ENCODE measurements around the gene GIPC2.

GIPC2 gene

GRCh38 chr1:78170859-78171258 lies 125.1 kb downstream of the GIPC2 start:
- no peaks in the 10 kb centered on the region for H3K36me3 ChIP-seq
- no peak for TF ChIP-seq CTCF (IDR thresholded peaks at IDR 0.05; ENCODE audit: low read depth, low read length)
- no peaks in the 10 kb centered on the region for H3K4me1 ChIP-seq
- H3K27me3 ChIP-seq = no peaks in the 10 kb centered on the region
- H3K9me3 ChIP-seq = no peaks in the 10 kb centered on the region
- DNase-seq = no peak
- no peak overlapping the region for H3K4me3 ChIP-seq (ENCODE audit: low read depth, low read length)

DNA sequence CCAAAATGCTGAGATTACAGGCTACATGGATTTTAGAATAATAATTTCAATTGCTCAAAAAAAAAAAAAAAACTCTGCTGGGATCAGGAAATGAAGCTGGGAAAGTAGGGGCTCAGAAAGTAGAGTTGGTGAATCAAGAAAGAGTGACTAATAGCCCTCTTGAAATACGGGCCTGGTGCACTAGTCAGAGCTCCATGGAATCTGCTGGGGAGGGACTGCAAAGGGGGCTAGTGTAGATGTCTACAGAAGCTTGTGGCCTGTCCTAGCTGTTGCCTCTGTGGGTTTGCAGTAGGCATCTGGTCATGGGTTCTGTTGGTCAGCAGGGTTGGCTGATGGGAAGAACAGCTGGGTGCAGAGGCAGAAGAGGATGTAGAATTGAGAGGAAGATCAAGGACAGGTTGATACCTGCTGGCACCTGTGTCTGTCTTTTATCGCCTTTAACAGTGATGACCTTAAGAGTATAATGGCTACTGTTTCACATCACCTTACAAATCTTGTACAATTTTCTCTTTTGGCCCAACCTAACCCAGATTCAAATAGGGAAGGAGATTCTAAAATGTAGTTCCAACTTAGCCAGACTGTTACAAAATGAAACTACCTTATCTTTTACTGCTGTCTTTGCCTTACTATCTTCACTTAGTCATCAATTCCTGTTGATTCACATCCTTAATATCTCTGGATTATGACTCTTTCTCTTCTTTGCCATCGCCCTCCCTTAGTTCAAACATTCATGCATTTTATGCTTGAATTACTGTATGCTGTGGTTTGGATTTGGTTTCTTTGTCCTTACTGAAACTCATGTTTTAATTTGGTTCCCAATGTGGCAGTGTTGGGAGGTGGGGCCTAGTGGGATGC lies 126.2 kb downstream of the GIPC2 start:
- no peaks in the 10 kb centered on the region for H3K9me3 ChIP-seq
- TF ChIP-seq CTCF (IDR thresholded peaks at IDR 0.05; ENCODE audit: low read depth, low read length) = no peak
- no peaks in the 10 kb centered on the region for H3K27me3 ChIP-seq
- no peaks in the 10 kb centered on the region for H3K36me3 ChIP-seq
- no peaks in the 10 kb centered on the region for H3K4me1 ChIP-seq
- no peak for DNase-seq
- H3K4me3 ChIP-seq (ENCODE audit: low read depth, low read length) = no peak overlapping the region

DNA sequence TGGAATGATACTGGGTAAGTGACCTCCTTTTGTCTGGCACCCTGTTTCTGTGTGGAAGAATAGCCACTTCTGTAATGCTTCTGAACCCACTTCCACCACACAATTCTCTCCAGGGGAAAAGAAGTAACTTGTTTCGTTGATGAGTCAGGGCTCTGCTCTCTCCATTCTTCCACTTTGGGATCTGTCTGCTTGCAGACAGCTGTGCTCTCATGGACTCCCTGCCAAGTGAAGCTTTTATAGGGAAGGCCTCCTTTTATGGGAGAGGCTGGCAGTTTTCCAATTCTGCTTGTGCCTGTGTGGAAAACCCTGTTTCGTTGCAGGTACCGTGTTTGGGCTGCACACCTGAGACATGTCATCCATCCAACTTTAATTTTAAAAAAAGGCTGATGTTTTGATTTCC lies 130.7 kb downstream of the GIPC2 start:
- no peak for TF ChIP-seq CTCF (IDR thresholded peaks at IDR 0.05; ENCODE audit: low read depth, low read length)
- H3K4me1 ChIP-seq = no peaks in the 10 kb centered on the region
- no peak for DNase-seq
- no peaks in the 10 kb centered on the region for H3K36me3 ChIP-seq
- H3K27me3 ChIP-seq = no peaks in the 10 kb centered on the region
- H3K4me3 ChIP-seq (ENCODE audit: low read depth, low read length) = no peak overlapping the region
- no peaks in the 10 kb centered on the region for H3K9me3 ChIP-seq

- Histone ChIP-seq H3K36me3 (no peaks in the 10 kb centered on the region), H3K9me3 (no peaks in the 10 kb centered on the region), H3K4me3 (ENCODE audit: low read depth, low read length) (no peak overlapping the region), H3K4me1 (no peaks in the 10 kb centered on the region), H3K27me3 (no peaks in the 10 kb centered on the region)
- no peak for DNase-seq
- no peak for TF ChIP-seq CTCF (IDR thresholded peaks at IDR 0.05; ENCODE audit: low read depth, low read length)
These were observed 132.0 kb downstream of the GIPC2 start for GRCh38 chr1:78177708-78178270.

DNA sequence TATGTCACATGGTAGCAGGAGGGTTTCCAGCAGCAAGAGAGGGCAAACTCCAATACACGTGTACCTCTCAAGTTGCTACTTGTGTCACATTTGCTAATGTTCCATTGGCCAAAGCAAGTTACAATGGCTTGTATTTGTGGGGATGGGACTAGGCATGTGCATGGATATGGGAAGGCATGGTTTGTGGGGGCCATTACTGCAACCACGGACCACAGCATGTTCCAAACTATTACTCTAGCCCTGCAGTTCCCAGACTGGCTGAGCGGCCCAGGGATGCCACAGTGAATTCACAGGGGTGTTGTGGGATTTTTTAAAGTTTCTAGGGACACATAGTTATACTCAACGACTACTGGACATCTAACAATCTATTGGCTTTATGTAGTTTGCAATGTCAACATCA lies 133.1 kb downstream of the GIPC2 start:
- H3K36me3 ChIP-seq = no peaks in the 10 kb centered on the region
- no peak for TF ChIP-seq CTCF (IDR thresholded peaks at IDR 0.05; ENCODE audit: low read depth, low read length)
- H3K9me3 ChIP-seq = no peaks in the 10 kb centered on the region
- no peak overlapping the region for H3K4me3 ChIP-seq (ENCODE audit: low read depth, low read length)
- DNase-seq = no peak
- H3K4me1 ChIP-seq = no peaks in the 10 kb centered on the region
- H3K27me3 ChIP-seq = no peaks in the 10 kb centered on the region

GRCh38 chr1:78184460-78185072 lies 138.8 kb downstream of the GIPC2 start:
- no peaks in the 10 kb centered on the region for H3K4me1 ChIP-seq
- no peak for DNase-seq
- TF ChIP-seq CTCF (IDR thresholded peaks at IDR 0.05; ENCODE audit: low read depth, low read length) = no peak
- no peaks in the 10 kb centered on the region for H3K9me3 ChIP-seq
- H3K27me3 ChIP-seq = no peaks in the 10 kb centered on the region
- no peak overlapping the region for H3K4me3 ChIP-seq (ENCODE audit: low read depth, low read length)
- H3K36me3 ChIP-seq = no peaks in the 10 kb centered on the region
